Peyer's patch (tissue), 4 donors: ENCODE results near the gene MGMT. TPM values are rescaled to one million over a fixed set of nuclear protein-coding genes. Genes with fewer than 3 reads are reported as not detected.

ENCODE experiments used
- DNase-seq, 3 donors: peaks; one replicate each; pipeline ENCODE4 v3.0.0-alpha.2; 2017 to 2019
- H3K27ac ChIP-seq, 4 donors: fragments of 200-600 bp; sonication (generic); one replicate each; pipeline ENCODE4 v1.5.1; 2016 to 2019
- H3K27me3 ChIP-seq, 2 donors: fragments of 200-600 bp; sonication (generic); one replicate each; pipeline ENCODE4 v1.5.1; 2019
- H3K36me3 ChIP-seq, 3 donors: fragments of 200-600 bp; sonication (generic); one replicate each; pipeline ENCODE4 v1.5.1; 2016 to 2019
- H3K4me1 ChIP-seq, 4 donors: fragments of 200-600 bp; sonication (generic); one replicate each; pipeline ENCODE4 v1.5.1; 2016 to 2019
- H3K4me3 ChIP-seq, 4 donors: fragments of 200-600 bp; sonication (generic); 1 replicate in 3 of 4; 2 replicates in 1 of 4; pipeline ENCODE4 v1.5.1; 2016 to 2019; ENCODE audit warnings: mild to moderate bottlenecking in 1 of 4
- H3K9me3 ChIP-seq, 4 donors: fragments of 200-600 bp; sonication (generic); one replicate each; pipeline ENCODE4 v1.5.1; 2016 to 2019; ENCODE audit warnings: mild to moderate bottlenecking in 1 of 4
- CTCF ChIP-seq, 6 experiments: fragments of 450-650 bp in 4 of 6; fragments of 200-600 bp in 2 of 6; sonication (generic) in 1 of 6; IDR thresholded peaks; one replicate each; pipeline ENCODE4 v1.5.1; 2017 to 2019; ENCODE audit warnings: antibody characterized with exemption in 6 of 6, mild to moderate bottlenecking in 3 of 6, moderate library complexity in 1 of 6
- POLR2A ChIP-seq, 2 donors: fragments of 450-650 bp; IDR thresholded peaks; one replicate each; pipeline ENCODE4 v1.5.1; 2017; ENCODE audit warnings: antibody characterized with exemption in 2 of 2, mild to moderate bottlenecking in 2 of 2, moderate library complexity in 2 of 2
- total RNA-seq, 4 donors: library from RNA; depleted of rRNA; stranded (reverse); fragments of >200 nt; gene quantifications; one replicate each; pipeline ENCODE4 v1.1.0, GENCODE V29; 2016

Gene MGMT
- total RNA-seq, 4 donors from 2014 or later = 24.5 to 43.7 (median 35.3) TPM

GRCh38 chr10:129505500-129506075 is 38.5 kb downstream of the MGMT start:
- TF ChIP-seq CTCF (IDR thresholded peaks at IDR 0.05) (no peak), POLR2A (IDR thresholded peaks at IDR 0.05) (no peak)
- H3K4me1 ChIP-seq = no peaks in the 10 kb centered on the region
- no peak overlapping the region for H3K4me3 ChIP-seq
- no peaks in the 10 kb centered on the region for H3K36me3 ChIP-seq
- no peaks in the 10 kb centered on the region for H3K27me3 ChIP-seq
- H3K9me3 ChIP-seq = peaks cover 0 to 6% (median 0%) of the 10 kb centered on the region in 4 donors
- H3K27ac ChIP-seq = no peak overlapping the region
- no peak for DNase-seq

- Histone ChIP-seq H3K4me3 (no peak overlapping the region), H3K36me3 (no peaks in the 10 kb centered on the region), H3K27ac (no peak overlapping the region), H3K4me1 (no peaks in the 10 kb centered on the region), H3K27me3 (no peaks in the 10 kb centered on the region), H3K9me3 (peaks cover 0 to 6% (median 0%) of the 10 kb centered on the region in 4 donors)
- no peak for DNase-seq
- TF ChIP-seq CTCF (IDR thresholded peaks at IDR 0.05) (no peak), POLR2A (IDR thresholded peaks at IDR 0.05) (no peak)
Measured at GRCh38 chr10:129506101-129506797, 39.2 kb downstream of the MGMT start.

GRCh38 chr10:129507216-129507889 is 40.3 kb downstream of the MGMT start:
- Histone ChIP-seq H3K4me3 (no peak overlapping the region), H3K27ac (no peak overlapping the region), H3K9me3 (peaks cover 0 to 6% (median 0%) of the 10 kb centered on the region in 4 donors), H3K4me1 (no peaks in the 10 kb centered on the region), H3K36me3 (no peaks in the 10 kb centered on the region), H3K27me3 (no peaks in the 10 kb centered on the region)
- no peak for DNase-seq
- TF ChIP-seq POLR2A (IDR thresholded peaks at IDR 0.05) = no peak
- no peak for TF ChIP-seq CTCF (IDR thresholded peaks at IDR 0.05)

GRCh38 chr10:129509155-129509554 is 42.1 kb downstream of the MGMT start:
- no peak overlapping the region for H3K27ac ChIP-seq
- no peak for TF ChIP-seq CTCF (IDR thresholded peaks at IDR 0.05)
- no peak for TF ChIP-seq POLR2A (IDR thresholded peaks at IDR 0.05)
- no peaks in the 10 kb centered on the region for H3K36me3 ChIP-seq
- DNase-seq = no peak
- no peaks in the 10 kb centered on the region for H3K4me1 ChIP-seq
- peaks cover 0 to 6% (median 0%) of the 10 kb centered on the region in 4 donors for H3K9me3 ChIP-seq
- H3K27me3 ChIP-seq = no peaks in the 10 kb centered on the region
- no peak overlapping the region for H3K4me3 ChIP-seq

GRCh38 chr10:129509835-129510234 is 42.8 kb downstream of the MGMT start:
- H3K9me3 ChIP-seq = peaks cover 0 to 6% (median 0%) of the 10 kb centered on the region in 4 donors
- H3K36me3 ChIP-seq = no peaks in the 10 kb centered on the region
- no peak overlapping the region for H3K4me3 ChIP-seq
- DNase-seq = no peak
- no peaks in the 10 kb centered on the region for H3K4me1 ChIP-seq
- no peak overlapping the region for H3K27ac ChIP-seq
- TF ChIP-seq POLR2A (IDR thresholded peaks at IDR 0.05) (no peak), CTCF (IDR thresholded peaks at IDR 0.05) (no peak)
- H3K27me3 ChIP-seq = no peaks in the 10 kb centered on the region
